GOT3 (cell line): ENCODE measurements around the gene TMEM125.
A peak's percentile ranks its signal among the peaks of the same experiment; 100 is the strongest.

Source experiments
- DNase-seq: peaks from one replicate; lab custom pipeline; 2025; ENCODE audit warnings: mixed read lengths; lab: John Stamatoyannopoulos, UW

Gene TMEM125

GRCh38 chr1:43269627-43270375 lies at the start of gene TMEM125:
Gene TMEM125 (plus strand): TSS chr1:43269983. CDS start chr1:43272723, 2,740 bp downstream.
- no peak for DNase-seq

GRCh38 chr1:43220905-43221778 lies 48.6 kb upstream of the TMEM125 start:
- DNase-seq = no peak

- no peak for DNase-seq
Measured at GRCh38 chr1:43221797-43222196, 48.0 kb upstream of the TMEM125 start.

- no peak for DNase-seq
Measured at GRCh38 chr1:43222879-43223278, 46.9 kb upstream of the TMEM125 start.

GRCh38 chr1:43225168-43225567 lies 44.6 kb upstream of the TMEM125 start:
- no peak for DNase-seq

- peak; percentile 6 for DNase-seq
Measured at GRCh38 chr1:43227143-43227764, 42.5 kb upstream of the TMEM125 start.

- DNase-seq = no peak
Measured at GRCh38 chr1:43229826-43230780, 39.7 kb upstream of the TMEM125 start.

- no peak for DNase-seq
Measured at GRCh38 chr1:43232074-43232473, 37.7 kb upstream of the TMEM125 start.

- no peak for DNase-seq
Measured at GRCh38 chr1:43232482-43232881, 37.3 kb upstream of the TMEM125 start.

GRCh38 chr1:43233631-43234030 lies 36.2 kb upstream of the TMEM125 start:
- DNase-seq = no peak

- no peak for DNase-seq
Measured at GRCh38 chr1:43234267-43234666, 35.5 kb upstream of the TMEM125 start.

GRCh38 chr1:43235040-43235439 lies 34.7 kb upstream of the TMEM125 start:
- no peak for DNase-seq

GRCh38 chr1:43235451-43236121 lies 34.2 kb upstream of the TMEM125 start:
- no peak for DNase-seq

GRCh38 chr1:43237121-43237520 lies 32.7 kb upstream of the TMEM125 start:
- DNase-seq = no peak

- DNase-seq = no peak
Measured at GRCh38 chr1:43238085-43238484, 31.7 kb upstream of the TMEM125 start.

- no peak for DNase-seq
Measured at GRCh38 chr1:43238991-43239469, 30.8 kb upstream of the TMEM125 start.

GRCh38 chr1:43239484-43239883 lies 30.3 kb upstream of the TMEM125 start:
- no peak for DNase-seq

- no peak for DNase-seq
Measured at GRCh38 chr1:43241413-43241836, 28.4 kb upstream of the TMEM125 start.

GRCh38 chr1:43243299-43243698 lies 26.5 kb upstream of the TMEM125 start:
- DNase-seq = no peak

- no peak for DNase-seq
Measured at GRCh38 chr1:43246466-43247213, 23.1 kb upstream of the TMEM125 start.
